Colonic mucosa (tissue), 4 donors: ENCODE measurements around the gene KCNT2. TPM values are rescaled to one million over a fixed set of nuclear protein-coding genes. Genes with fewer than 3 reads are reported as not detected.

Experiments used
- DNase-seq: peaks from one replicate; pipeline ENCODE4 v3.0.0-alpha.2; 2020
- H3K27ac ChIP-seq: fragments of 200-600 bp; one replicate; pipeline ENCODE4 v1.8.0; 2021
- H3K27me3 ChIP-seq: fragments of 200-600 bp; one replicate; pipeline ENCODE4 v1.8.0; 2021
- H3K36me3 ChIP-seq: fragments of 200-600 bp; one replicate; pipeline ENCODE4 v1.8.0; 2021
- H3K4me1 ChIP-seq: fragments of 200-600 bp; one replicate; pipeline ENCODE4 v1.8.0; 2021; ENCODE audit warnings: mild to moderate bottlenecking
- H3K4me3 ChIP-seq: fragments of 200-600 bp; one replicate; pipeline ENCODE4 v1.8.0; 2021
- H3K9ac ChIP-seq, 2 donors: one replicate each; pipeline ENCODE4 v1.7.0; 2013; ENCODE audit warnings: control low read depth in 2 of 2, low read depth in 2 of 2, low read length in 2 of 2
- H3K9me3 ChIP-seq: fragments of 200-600 bp; one replicate; pipeline ENCODE4 v1.8.0; 2021
- intact Hi-C: fragments of 100-400 bp; cut with DNase I; formaldehyde crosslinking; loops from one replicate; pipeline ENCODE4 v1.14.1; 2022
- total RNA-seq, 2 donors: library from RNA; stranded (reverse); fragmentation: NEBNext Ultra II Directional in 1 of 2; extraction: Animal tissue kit (Norgen Biotek cat#: 25700) in 1 of 2; gene quantifications; one replicate each; pipeline ENCODE4 v1.2.1, GENCODE V29; 2021
- TF ChIP-seq, protein P1 (sequence below): fragments of 200-600 bp; IDR thresholded peaks from one replicate; pipeline ENCODE4 v1.8.0; 2022; ENCODE audit warnings: antibody characterized with exemption, mild to moderate bottlenecking
- donor health status: healthy.
- donor health status: DM: no; HTN: no; CAD: no.
- donor health status: DM: no; HTN: no; CAD: no.

Gene KCNT2
- total RNA-seq, 2 donors from 2014 or later, result 0.56 to 0.82 TPM

DNA sequence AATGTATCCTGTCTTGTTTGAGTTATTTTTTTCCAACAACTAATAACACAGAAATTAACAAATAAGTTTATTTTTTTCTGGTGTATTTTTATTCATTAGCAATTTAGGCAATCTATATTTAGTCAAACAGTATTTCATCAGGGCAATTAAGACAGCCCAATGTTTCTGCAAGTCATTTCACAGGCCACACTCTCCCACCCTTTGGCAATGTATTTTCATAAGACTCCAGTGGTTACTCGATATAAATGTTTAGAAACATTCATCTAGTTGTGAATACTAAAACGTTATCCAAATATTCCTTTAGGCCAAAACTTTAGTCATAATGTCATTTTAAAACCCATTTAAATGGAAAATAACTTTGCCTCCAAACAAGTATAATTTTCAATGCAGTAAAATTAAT is 142.1 kb downstream of the KCNT2 start:
- no peak for DNase-seq
- no peaks in the 10 kb centered on the region for H3K4me1 ChIP-seq
- H3K4me3 ChIP-seq, result no peak overlapping the region
- TF ChIP-seq, protein P1, sequence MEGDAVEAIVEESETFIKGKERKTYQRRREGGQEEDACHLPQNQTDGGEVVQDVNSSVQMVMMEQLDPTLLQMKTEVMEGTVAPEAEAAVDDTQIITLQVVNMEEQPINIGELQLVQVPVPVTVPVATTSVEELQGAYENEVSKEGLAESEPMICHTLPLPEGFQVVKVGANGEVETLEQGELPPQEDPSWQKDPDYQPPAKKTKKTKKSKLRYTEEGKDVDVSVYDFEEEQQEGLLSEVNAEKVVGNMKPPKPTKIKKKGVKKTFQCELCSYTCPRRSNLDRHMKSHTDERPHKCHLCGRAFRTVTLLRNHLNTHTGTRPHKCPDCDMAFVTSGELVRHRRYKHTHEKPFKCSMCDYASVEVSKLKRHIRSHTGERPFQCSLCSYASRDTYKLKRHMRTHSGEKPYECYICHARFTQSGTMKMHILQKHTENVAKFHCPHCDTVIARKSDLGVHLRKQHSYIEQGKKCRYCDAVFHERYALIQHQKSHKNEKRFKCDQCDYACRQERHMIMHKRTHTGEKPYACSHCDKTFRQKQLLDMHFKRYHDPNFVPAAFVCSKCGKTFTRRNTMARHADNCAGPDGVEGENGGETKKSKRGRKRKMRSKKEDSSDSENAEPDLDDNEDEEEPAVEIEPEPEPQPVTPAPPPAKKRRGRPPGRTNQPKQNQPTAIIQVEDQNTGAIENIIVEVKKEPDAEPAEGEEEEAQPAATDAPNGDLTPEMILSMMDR, result no peak
- no peaks in the 10 kb centered on the region for H3K36me3 ChIP-seq
- H3K27me3 ChIP-seq, result no peaks in the 10 kb centered on the region
- no peak overlapping the region for H3K9ac ChIP-seq
- intact Hi-C loops, result no loop called here
- H3K9me3 ChIP-seq, result no peaks in the 10 kb centered on the region
- no peak overlapping the region for H3K27ac ChIP-seq

GRCh38 chr1:196464480-196464941 is 143.7 kb downstream of the KCNT2 start:
- intact Hi-C loops, result no loop called here
- DNase-seq, result no peak
- H3K4me1 ChIP-seq, result no peaks in the 10 kb centered on the region
- H3K9ac ChIP-seq, result no peak overlapping the region
- no peaks in the 10 kb centered on the region for H3K36me3 ChIP-seq
- H3K4me3 ChIP-seq, result no peak overlapping the region
- H3K27ac ChIP-seq, result no peak overlapping the region
- no peaks in the 10 kb centered on the region for H3K27me3 ChIP-seq
- TF ChIP-seq, protein P1, result no peak
- H3K9me3 ChIP-seq, result no peaks in the 10 kb centered on the region

GRCh38 chr1:196462086-196462485 is 146.2 kb downstream of the KCNT2 start:
- Histone ChIP-seq H3K4me3 (no peak overlapping the region), H3K36me3 (no peaks in the 10 kb centered on the region)
- intact Hi-C loops, result no loop called here

GRCh38 chr1:196461521-196461920 is 146.7 kb downstream of the KCNT2 start:
- Histone ChIP-seq H3K27ac (no peak overlapping the region), H3K9me3 (no peaks in the 10 kb centered on the region), H3K4me1 (no peaks in the 10 kb centered on the region), H3K36me3 (no peaks in the 10 kb centered on the region), H3K27me3 (no peaks in the 10 kb centered on the region), H3K9ac (no peak overlapping the region), H3K4me3 (no peak overlapping the region)
- intact Hi-C loops, result no loop called here
- DNase-seq, result no peak
- TF ChIP-seq, protein P1, result no peak

More at GRCh38 chr1:196462086-196462485, 146.2 kb downstream of the KCNT2 start:
- no peak overlapping the region for H3K27ac ChIP-seq
- TF ChIP-seq, protein P1, result no peak
- no peaks in the 10 kb centered on the region for H3K4me1 ChIP-seq
- H3K9ac ChIP-seq, result no peak overlapping the region
- no peaks in the 10 kb centered on the region for H3K27me3 ChIP-seq
- no peak for DNase-seq
- H3K9me3 ChIP-seq, result no peaks in the 10 kb centered on the region

GRCh38 chr1:196459383-196459782 is 148.9 kb downstream of the KCNT2 start:
- H3K4me1 ChIP-seq, result no peaks in the 10 kb centered on the region
- no peak overlapping the region for H3K9ac ChIP-seq
- H3K27ac ChIP-seq, result no peak overlapping the region
- intact Hi-C loops, result no loop called here
- H3K27me3 ChIP-seq, result no peaks in the 10 kb centered on the region
- TF ChIP-seq, protein P1, result no peak
- no peak overlapping the region for H3K4me3 ChIP-seq
- H3K36me3 ChIP-seq, result no peaks in the 10 kb centered on the region
- no peak for DNase-seq
- H3K9me3 ChIP-seq, result no peaks in the 10 kb centered on the region

DNA sequence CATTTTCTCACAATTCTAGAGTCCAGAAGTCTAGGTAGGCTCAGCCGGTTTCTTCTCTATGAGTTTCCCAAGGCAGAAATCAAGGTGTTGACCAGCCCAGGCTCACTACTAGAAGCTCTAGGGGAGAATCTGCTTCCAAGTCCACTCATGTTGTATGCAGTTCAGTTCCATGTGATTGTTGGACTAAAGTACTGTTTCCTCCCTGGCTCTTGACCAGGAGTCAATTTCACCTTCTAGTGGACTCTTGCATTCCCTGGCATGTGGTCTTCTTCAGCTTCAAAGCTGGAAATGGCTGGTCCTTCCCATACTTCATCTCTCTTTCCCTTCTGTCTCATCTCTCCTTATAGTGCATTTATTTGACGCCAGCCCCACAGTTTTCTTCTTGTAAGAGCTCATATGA is 153.4 kb downstream of the KCNT2 start:
- Histone ChIP-seq H3K27me3 (no peaks in the 10 kb centered on the region), H3K36me3 (no peaks in the 10 kb centered on the region), H3K4me1 (no peaks in the 10 kb centered on the region), H3K27ac (no peak overlapping the region), H3K9ac (no peak overlapping the region), H3K4me3 (no peak overlapping the region), H3K9me3 (no peaks in the 10 kb centered on the region)
- intact Hi-C loops, result no loop called here
- TF ChIP-seq, protein P1, result no peak
- no peak for DNase-seq
